ENCODE results near the gene SLC9A3.

SLC9A3 gene

GRCh38 chr5:465591-466403 lies 58.5 kb downstream of the SLC9A3 start:
- Mint-ChIP-seq H3K36me3 (ENCODE audit: low read depth) (peaks cover 90% of the 10 kb centered on the region), H3K9me3 (no peaks in the 10 kb centered on the region), H3K27ac (no peak overlapping the region), H3K4me1 (ENCODE audit: low read depth) (peaks cover 30% of the 10 kb centered on the region), H3K27me3 (peaks cover 5% of the 10 kb centered on the region), H3K4me3 (no peak overlapping the region)
- intact Hi-C loops (cut with micrococcal nuclease) = no loop called here

GRCh38 chr5:464843-465590 lies 59.2 kb downstream of the SLC9A3 start:
- H3K4me1 Mint-ChIP-seq (ENCODE audit: low read depth) = peaks cover 25% of the 10 kb centered on the region
- H3K27ac Mint-ChIP-seq = no peak overlapping the region
- H3K36me3 Mint-ChIP-seq (ENCODE audit: low read depth) = peaks cover 93% of the 10 kb centered on the region
- H3K9me3 Mint-ChIP-seq = no peaks in the 10 kb centered on the region
- no peak overlapping the region for H3K4me3 Mint-ChIP-seq
- peaks cover 5% of the 10 kb centered on the region for H3K27me3 Mint-ChIP-seq
- intact Hi-C loops (cut with micrococcal nuclease) = no loop called here

GRCh38 chr5:464446-464842 lies 59.8 kb downstream of the SLC9A3 start:
- Mint-ChIP-seq H3K36me3 (ENCODE audit: low read depth) (peaks cover 93% of the 10 kb centered on the region), H3K9me3 (no peaks in the 10 kb centered on the region), H3K27me3 (peaks cover 5% of the 10 kb centered on the region), H3K4me3 (no peak overlapping the region), H3K27ac (no peak overlapping the region), H3K4me1 (ENCODE audit: low read depth) (peaks cover 20% of the 10 kb centered on the region)
- intact Hi-C loops (cut with micrococcal nuclease) = no loop called here

GRCh38 chr5:463952-464351 lies 60.3 kb downstream of the SLC9A3 start:
- Mint-ChIP-seq H3K4me3 (no peak overlapping the region), H3K36me3 (ENCODE audit: low read depth) (peaks cover 93% of the 10 kb centered on the region), H3K4me1 (ENCODE audit: low read depth) (peaks cover 15% of the 10 kb centered on the region), H3K27ac (no peak overlapping the region), H3K27me3 (peaks cover under 1% of the 10 kb centered on the region), H3K9me3 (no peaks in the 10 kb centered on the region)
- intact Hi-C loops (cut with micrococcal nuclease) = no loop called here

GRCh38 chr5:463301-463700 lies 60.9 kb downstream of the SLC9A3 start:
- Mint-ChIP-seq H3K4me3 (no peak overlapping the region), H3K9me3 (no peaks in the 10 kb centered on the region), H3K27me3 (no peaks in the 10 kb centered on the region), H3K4me1 (ENCODE audit: low read depth) (peaks cover 22% of the 10 kb centered on the region), H3K27ac (no peak overlapping the region), H3K36me3 (ENCODE audit: low read depth) (peaks cover 93% of the 10 kb centered on the region)
- intact Hi-C loops (cut with micrococcal nuclease) = no loop called here

- Mint-ChIP-seq H3K36me3 (ENCODE audit: low read depth) (peaks cover 100% of the 10 kb centered on the region), H3K4me3 (no peak overlapping the region), H3K9me3 (no peaks in the 10 kb centered on the region), H3K4me1 (ENCODE audit: low read depth) (peaks cover 33% of the 10 kb centered on the region), H3K27ac (no peak overlapping the region), H3K27me3 (no peaks in the 10 kb centered on the region)
- intact Hi-C loops (cut with micrococcal nuclease) = no loop called here
These were observed 62.2 kb downstream of the SLC9A3 start for GRCh38 chr5:462051-462481.

GRCh38 chr5:460273-460625 lies 64.0 kb downstream of the SLC9A3 start:
- Mint-ChIP-seq H3K9me3 (no peaks in the 10 kb centered on the region), H3K36me3 (ENCODE audit: low read depth) (peaks cover 100% of the 10 kb centered on the region), H3K27me3 (no peaks in the 10 kb centered on the region), H3K27ac (no peak overlapping the region), H3K4me3 (no peak overlapping the region), H3K4me1 (ENCODE audit: low read depth) (peaks cover 39% of the 10 kb centered on the region)
- intact Hi-C loops (cut with micrococcal nuclease) = no loop called here

- Mint-ChIP-seq H3K4me3 (no peak overlapping the region), H3K4me1 (ENCODE audit: low read depth) (peaks cover 34% of the 10 kb centered on the region), H3K27ac (no peak overlapping the region), H3K9me3 (no peaks in the 10 kb centered on the region), H3K27me3 (no peaks in the 10 kb centered on the region), H3K36me3 (ENCODE audit: low read depth) (peaks cover 100% of the 10 kb centered on the region)
- intact Hi-C loops (cut with micrococcal nuclease) = no loop called here
These were observed 64.5 kb downstream of the SLC9A3 start for GRCh38 chr5:459562-460272.

- Mint-ChIP-seq H3K4me3 (no peak overlapping the region), H3K9me3 (no peaks in the 10 kb centered on the region), H3K27me3 (no peaks in the 10 kb centered on the region), H3K4me1 (ENCODE audit: low read depth) (peaks cover 30% of the 10 kb centered on the region), H3K36me3 (ENCODE audit: low read depth) (peaks cover 100% of the 10 kb centered on the region), H3K27ac (no peak overlapping the region)
- intact Hi-C loops (cut with micrococcal nuclease) = no loop called here
These were observed 65.5 kb downstream of the SLC9A3 start for GRCh38 chr5:458547-459353.

GRCh38 chr5:457195-457961 lies 66.9 kb downstream of the SLC9A3 start:
- H3K27ac Mint-ChIP-seq = no peak overlapping the region
- intact Hi-C loops (cut with micrococcal nuclease) = no loop called here
- peaks cover 37% of the 10 kb centered on the region for H3K4me1 Mint-ChIP-seq (ENCODE audit: low read depth)
- H3K36me3 Mint-ChIP-seq (ENCODE audit: low read depth) = peaks cover 100% of the 10 kb centered on the region
- H3K9me3 Mint-ChIP-seq = peaks cover 3% of the 10 kb centered on the region
- H3K4me3 Mint-ChIP-seq = no peak overlapping the region
- H3K27me3 Mint-ChIP-seq = no peaks in the 10 kb centered on the region

GRCh38 chr5:456351-457194 lies 67.7 kb downstream of the SLC9A3 start:
- intact Hi-C loops (cut with micrococcal nuclease) = no loop called here
- peaks cover 100% of the 10 kb centered on the region for H3K36me3 Mint-ChIP-seq (ENCODE audit: low read depth)
- no peak overlapping the region for H3K27ac Mint-ChIP-seq
- no peak overlapping the region for H3K4me3 Mint-ChIP-seq
- H3K9me3 Mint-ChIP-seq = peaks cover 11% of the 10 kb centered on the region
- peaks cover 37% of the 10 kb centered on the region for H3K4me1 Mint-ChIP-seq (ENCODE audit: low read depth)
- H3K27me3 Mint-ChIP-seq = no peaks in the 10 kb centered on the region

GRCh38 chr5:455806-456205 lies 68.4 kb downstream of the SLC9A3 start:
- Mint-ChIP-seq H3K36me3 (ENCODE audit: low read depth) (peaks cover 100% of the 10 kb centered on the region), H3K9me3 (peaks cover 17% of the 10 kb centered on the region), H3K4me3 (no peak overlapping the region), H3K27ac (no peak overlapping the region), H3K4me1 (ENCODE audit: low read depth) (peaks cover 37% of the 10 kb centered on the region), H3K27me3 (no peaks in the 10 kb centered on the region)
- intact Hi-C loops (cut with micrococcal nuclease) = no loop called here

Data from dendritic cell treated with granulocyte-macrophage colony-stimulating factor and Interleukin-4, amounts not matched to agents 40 ng/mL and 50 ng/mL, for 4 days (primary cell).